HG03066 (cell line): ENCODE measurements around the gene JAG2.

Experiments used
- ATAC-seq: cut with Tn5 transposase; IDR thresholded peaks from one replicate; pipeline ENCODE4 v1.9.1; 2021; ENCODE audit warnings: low read depth; ENCODE audit not compliant: unreplicated experiment

JAG2 gene

GRCh38 chr14:105168496-105168978 is at the start of gene JAG2:
Gene JAG2, minus strand, starts transcription at chr14:105168776. Its CDS starts 356 bp downstream, at chr14:105168420.
- no peak for ATAC-seq

GRCh38 chr14:105217774-105218173 is 49.2 kb upstream of the JAG2 start:
- ATAC-seq, result no peak

DNA sequence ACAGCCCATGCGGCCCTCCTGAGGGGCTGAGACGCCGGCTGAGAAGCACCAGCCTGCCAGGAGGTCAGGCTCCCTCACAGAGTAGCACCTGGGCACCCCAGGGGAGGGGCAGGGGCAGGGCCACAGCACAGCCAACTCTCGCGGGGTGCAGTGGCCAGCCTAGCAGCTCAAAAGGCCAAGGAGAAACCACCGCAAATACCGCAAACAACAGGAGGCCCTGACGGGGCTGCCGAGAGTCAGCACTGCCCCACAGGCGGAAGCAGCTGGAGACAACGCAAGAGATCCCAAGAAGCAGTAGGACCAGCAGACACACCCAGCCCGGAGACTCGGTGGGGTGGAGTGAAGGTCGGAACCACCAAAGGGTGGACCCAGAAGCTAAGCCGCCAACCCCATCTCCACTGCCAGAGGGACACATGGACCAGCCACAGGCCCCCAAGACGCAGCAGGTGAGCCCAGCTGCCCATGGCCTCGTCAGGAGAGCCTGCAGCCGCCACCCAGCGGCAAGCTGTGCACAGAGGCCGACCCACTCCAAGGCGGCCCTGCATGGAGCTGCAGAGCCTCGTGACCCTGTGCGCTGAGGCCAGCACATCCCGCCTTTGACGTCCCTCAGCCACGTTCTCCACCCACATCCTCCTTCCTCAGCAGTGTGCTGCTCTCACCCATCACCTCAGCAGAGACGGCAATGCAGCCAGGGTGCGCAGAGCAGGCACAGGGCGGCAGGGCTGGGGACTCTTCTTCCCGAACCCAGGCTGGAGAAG is 48.1 kb upstream of the JAG2 start:
- ATAC-seq, result no peak

GRCh38 chr14:105215602-105216001 is 47.0 kb upstream of the JAG2 start:
- no peak for ATAC-seq

DNA sequence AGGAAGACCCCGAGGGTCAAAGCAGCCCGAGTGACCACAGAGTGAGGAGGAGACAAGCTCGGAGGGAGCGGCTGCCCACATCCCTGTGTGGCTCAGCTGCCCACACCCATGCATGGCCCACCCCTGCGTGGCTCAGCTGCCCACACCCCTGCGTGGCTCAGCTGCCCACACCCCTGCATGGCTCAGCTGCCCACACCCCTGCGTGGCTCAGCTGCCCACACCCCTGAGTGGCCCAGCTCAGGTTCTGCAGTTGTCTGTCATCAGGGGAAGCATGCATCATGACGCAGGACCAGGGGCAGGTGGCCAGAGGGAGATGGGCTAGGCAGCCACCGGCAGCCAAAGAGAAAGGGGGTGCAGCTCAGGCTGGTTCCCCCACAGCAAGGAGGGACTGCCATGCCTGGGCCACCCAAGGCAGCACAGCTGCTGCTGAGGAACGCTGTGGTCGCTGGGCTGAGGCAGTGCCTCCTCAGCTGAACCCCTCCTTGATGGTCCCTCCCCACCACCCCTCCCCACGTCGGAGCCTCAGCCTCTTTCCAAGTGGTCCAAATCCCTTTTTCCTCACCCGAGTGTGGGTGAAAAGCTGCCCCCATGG is 45.8 kb upstream of the JAG2 start:
- no peak for ATAC-seq

DNA sequence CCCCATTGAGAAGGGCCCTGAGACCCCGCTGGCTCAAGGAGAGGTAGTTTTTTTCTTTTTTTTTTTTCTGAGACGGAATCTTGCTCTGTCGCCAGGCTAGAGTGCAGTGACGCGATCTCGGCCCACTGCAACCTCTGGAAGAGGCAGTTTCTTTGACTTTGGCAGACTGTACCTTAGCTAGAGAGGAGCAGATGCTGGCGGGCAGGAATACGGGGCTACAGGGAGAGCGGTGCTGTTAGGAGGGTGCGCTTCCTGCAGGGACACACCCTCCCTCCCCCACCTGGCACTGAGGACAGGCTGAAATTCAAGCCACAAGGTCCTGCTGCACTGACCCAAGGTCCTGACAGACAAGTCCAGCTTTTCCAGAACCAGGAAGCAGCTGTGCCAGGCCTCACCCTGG is 44.8 kb upstream of the JAG2 start:
- ATAC-seq, result no peak

- no peak for ATAC-seq
Measured at GRCh38 chr14:105212541-105213300, 44.1 kb upstream of the JAG2 start.

DNA sequence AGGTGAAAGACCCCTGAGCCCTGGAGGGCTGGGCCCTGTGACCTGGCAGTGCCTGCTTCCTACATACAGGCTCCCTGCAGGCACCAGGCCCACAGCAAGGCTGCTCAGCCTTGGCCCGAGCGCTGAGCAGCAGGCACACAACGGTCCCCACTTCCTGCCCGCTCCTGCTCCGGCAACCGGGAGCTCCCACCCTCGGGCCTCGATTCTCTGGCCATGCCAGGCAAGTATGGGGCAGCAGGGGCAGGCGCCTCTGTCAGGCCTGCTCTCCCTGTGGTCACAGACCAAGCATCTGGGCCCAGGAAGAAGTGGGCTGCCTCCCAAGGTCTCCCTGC is 43.1 kb upstream of the JAG2 start:
- ATAC-seq, result no peak

- ATAC-seq, result no peak
Measured at GRCh38 chr14:105211086-105211757, 42.6 kb upstream of the JAG2 start.

GRCh38 chr14:105210266-105211025 is 41.9 kb upstream of the JAG2 start:
- ATAC-seq, result no peak

DNA sequence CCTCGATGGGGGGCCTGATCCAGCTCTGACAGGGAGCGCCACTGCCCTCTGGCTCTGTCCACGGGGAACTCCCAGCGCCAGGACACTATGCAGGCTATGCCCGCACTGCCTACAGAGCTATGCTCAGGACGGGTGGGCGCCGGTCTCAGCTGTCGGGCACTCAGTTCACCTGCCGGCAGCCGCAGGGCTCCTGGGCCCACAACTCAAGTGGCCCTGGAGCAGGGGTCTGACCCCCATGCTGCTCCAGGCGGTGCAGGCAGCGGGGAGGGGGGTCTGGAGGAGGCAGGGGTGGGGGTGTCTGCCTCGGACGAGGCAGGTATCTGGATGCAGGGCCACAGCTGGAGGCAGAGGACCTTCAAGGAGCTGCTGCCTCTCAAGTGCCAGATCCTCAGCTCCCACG is 41.1 kb upstream of the JAG2 start:
- no peak for ATAC-seq

- ATAC-seq, result no peak
Measured at GRCh38 chr14:105209091-105209490, 40.5 kb upstream of the JAG2 start.

DNA sequence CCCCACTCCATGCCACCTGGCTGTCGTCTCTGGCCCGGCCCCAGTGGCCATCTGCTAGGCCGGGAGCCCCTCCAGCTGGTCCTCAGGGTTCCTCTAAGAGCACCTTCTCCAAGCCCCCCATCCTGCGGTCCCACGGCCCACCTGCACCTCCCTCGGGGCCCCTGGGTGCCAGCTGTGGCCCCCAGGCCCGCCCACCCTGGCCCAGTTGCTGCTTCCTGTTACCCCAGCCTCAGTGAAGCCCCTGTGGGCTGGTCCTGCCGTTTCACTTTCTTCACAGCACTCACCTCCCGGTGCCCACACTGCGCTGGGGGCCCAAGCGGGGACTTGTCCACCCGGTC is 40.1 kb upstream of the JAG2 start:
- ATAC-seq, result no peak

DNA sequence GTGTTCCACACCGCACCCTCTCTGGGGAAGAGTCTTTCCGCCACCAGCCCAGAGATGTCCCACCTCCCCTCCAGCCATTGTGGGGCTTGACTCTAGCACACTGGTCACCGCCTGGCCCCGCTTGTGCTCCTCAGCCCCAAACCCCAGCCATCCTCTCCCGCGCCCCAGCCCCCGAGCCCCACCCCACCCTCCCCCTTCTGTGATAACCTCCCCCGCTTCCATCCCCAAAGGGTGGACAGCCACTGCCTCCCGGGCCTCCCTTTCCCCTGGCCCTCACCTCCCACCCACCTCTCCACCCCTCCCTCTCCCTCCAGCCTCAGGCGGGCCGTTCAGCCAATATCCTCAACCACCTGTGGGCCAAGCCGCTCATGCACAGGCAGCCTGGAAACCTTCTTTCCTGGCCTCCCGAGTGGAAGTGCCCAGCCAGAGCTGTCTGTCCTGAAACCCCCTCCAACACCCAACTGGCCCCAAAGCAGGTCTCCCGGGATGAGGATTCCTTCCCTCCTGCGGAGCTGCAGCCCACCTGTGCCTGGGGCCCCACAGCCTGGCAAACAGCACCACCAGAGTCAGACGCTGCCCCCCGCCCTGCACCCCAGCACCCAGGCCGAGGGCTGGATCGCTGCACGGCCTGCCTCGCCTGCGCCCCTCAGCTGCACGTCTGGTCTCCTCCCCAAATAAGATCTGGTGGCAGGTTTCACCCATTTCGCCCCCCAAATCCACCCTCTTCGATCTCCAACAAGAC is 39.6 kb upstream of the JAG2 start:
- no peak for ATAC-seq

- ATAC-seq, result no peak
Measured at GRCh38 chr14:105207460-105207901, 38.9 kb upstream of the JAG2 start.

DNA sequence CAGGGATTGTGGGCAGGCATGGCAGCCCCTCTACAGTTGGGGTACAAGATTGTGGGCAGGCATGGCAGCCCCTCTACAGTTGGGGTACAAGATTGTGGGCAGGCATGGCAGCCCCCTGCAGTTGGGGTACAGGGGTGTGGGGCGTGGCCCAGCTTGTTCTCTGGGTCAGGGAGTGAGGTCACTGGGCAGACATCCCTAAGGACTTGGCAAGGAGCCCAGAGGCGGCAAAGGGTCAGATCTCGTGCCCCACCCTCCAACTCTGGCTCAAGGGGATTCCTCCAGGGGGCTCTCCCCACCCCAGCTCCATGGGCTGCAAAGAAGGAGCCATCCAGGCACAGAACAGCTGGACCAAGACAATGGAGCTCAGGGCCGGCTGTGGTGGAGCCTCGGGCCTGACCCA is 38.3 kb upstream of the JAG2 start:
- no peak for ATAC-seq

- no peak for ATAC-seq
Measured at GRCh38 chr14:105205673-105206208, 37.2 kb upstream of the JAG2 start.

- ATAC-seq, result no peak
Measured at GRCh38 chr14:105204931-105205672, 36.5 kb upstream of the JAG2 start.
